NCI-H226 (cell line): ENCODE results near the gene ASMTL.
A peak's percentile ranks its signal among the peaks of the same experiment; 100 is the strongest.

Source experiments
- DNase-seq: peaks from one replicate; pipeline ENCODE4 v3.0.0-alpha.2; 2015

The ASMTL gene

DNA sequence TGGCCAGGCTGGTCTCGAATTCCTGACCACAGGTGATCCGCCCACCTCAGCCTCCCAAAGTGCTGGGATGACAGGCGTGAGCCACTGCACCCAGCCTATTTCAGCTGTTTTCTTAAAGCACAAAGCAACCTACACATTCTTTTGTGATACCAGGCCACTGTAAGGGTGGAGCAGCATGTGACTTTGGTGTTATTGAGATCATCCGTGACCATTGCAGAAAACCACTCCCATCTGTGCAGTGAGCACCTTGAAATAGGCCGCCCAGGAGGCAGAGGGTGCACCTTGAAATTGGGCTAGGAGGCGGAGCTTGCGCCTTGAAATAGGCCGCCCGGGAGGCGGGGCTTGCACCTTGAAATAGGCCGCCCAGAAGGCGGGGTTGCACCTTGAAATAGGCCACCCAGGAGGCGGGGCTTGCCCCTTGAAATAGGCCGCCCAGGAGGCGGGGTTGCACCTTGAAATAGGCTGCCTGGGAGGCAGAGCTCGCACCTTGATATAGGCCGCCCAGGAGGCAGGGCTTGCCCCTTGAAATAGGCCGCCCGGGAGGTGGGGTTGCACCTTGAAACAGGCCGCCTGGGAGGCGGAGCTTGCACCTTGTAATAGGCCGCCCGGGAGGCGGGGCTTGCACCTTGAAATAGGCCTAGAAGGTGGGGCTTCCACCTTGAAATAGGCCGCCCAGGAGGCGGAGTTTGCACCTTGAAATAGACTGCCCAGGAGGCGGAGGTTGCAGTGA, 51.8 kb downstream of the ASMTL start:
- no peak for DNase-seq

DNA sequence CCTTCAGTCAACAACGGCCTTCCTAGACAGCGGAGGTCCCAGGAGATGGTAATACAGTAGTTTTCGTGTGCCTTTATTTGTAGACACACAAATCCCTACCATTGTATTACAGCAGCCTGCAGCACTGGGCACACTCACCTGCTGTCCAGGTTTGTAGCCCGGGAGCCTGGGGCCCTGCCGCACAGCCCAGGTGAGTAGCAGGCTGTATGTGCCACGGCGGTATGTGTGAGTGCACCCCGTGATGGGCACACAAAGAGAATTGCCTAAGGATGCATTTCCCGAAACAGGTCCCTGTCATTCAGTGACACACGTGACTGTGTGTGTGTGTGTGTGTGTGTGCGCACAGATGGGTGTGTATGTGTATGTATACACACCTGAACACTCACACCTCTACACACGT, 52.7 kb downstream of the ASMTL start:
- DNase-seq, result no peak

DNA sequence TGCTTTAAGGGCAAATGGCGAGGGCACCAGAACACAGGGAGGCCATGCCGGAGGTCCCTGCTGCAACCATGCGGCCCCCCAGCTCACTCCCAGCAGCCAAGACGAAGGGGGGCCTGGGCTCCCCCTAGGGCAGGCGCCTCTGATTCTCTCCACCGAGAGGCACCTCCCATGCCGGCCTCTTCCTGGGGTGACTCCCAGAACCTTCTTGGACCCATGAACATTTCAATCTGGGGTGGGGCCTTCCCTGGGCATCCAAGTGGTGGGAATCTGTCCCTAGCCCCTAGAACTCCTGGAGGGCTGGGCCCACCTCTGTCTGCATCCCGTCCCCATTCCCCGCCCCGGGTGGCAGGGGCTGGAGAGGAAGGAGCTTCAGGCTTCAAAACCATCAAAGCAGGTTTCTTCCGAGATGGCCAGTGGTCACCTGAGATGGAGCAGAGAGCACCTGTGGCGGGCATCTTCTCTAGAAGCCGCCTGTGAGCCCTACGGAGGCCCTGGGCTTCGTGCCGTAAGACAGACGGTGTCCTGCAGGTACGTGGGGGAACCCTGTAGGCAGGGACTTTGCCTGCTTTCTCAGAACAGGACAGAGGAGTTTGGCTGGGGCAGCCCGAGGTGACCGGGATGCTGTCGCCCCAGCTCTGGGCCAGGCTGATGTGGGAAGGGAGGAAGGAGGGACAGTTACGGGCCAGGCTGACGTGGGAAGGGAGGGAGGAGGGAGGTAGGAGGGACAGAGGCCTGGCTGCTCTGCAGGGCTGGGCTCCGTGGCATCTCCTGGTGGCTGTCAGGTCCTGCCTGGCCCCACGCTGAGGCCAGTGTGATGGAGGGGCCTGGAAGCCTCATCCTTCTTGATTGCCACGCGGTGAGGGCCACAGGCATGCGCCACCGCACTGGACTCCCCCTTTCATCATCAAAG, 54.0 kb downstream of the ASMTL start:
- no peak for DNase-seq

DNA sequence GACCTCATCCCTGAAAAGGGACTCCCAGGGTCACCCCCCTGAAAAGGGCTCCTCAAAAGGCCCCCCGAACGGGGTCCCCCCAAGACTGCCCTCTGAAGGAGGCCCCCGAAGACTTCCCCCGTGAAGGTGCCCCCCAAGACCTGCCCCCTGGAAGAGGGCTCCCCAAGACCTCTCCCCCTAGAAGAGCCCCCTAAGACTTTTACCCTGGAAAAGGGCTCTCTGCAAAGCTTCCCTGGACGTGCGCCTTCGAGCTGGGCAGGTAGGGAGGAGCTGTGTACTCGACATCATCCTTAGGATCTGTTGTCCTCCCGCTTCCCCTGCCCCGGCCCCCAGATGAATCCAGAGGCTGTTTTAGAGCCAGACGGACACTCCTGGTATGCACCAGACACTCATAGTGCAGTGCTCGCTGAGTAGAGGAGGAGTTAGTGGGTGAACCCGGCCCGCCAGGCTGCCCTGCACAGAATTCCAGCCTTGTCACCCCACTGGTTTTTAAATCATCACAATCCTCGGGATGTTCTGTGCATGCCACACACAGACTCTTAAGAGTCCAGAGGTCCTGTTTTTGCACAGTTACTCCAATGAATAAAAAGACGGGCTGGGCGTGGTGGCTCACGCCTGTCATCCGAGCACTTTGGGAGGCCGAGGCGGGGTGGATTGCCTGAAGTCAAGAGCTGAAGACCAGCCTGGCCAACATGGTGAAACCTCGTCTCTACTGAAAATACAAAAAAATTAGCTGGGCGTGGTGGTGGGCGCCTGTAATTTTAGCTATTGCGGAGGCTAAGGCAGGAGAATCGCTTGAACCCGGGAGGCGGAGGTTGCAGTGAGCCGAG, 55.1 kb downstream of the ASMTL start:
- DNase-seq, result no peak

DNA sequence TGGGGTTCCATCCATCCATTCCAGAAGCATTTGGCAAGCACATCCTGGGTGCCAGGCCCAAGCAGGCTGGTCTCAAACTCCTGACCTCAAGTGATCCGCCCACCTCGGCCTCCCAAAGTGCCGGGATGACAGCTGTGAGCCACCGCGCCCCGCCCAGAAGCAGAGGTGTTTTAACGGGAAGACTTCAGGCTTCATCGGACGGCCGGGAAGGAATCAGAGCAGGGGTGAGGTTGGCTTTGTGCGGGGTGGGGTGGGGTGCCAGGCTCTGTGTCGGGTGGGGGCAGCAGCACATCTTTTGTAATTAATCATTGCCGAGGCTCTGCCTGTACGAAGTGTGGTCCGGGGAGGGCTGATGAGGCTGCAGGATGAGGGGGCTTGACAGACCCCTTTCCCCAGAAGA, 55.7 kb downstream of the ASMTL start:
- no peak for DNase-seq

DNA sequence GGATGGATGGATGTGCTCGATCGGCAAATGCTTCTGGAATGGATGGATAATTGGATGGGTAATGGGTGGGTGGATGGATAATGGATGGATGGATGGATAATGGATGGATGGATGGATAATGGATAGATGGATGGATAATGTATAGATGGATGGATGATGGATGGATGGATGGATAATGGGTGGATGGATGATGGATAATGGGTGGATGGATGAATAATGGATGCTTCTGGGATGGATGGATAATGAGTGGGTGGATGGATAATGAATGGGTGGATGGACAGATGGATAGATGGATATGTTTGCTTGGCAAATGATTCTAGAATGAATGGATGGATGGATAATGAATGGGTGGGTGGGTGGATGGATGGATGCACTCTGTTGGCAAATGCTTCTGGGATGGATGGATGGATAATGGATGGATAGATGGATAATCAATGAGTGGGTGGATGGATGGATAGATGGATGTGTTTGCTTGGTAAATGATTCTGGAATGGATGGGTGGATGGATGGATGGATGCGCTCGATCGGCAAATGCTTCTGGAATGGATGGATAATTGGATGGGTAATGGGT, 57.0 kb downstream of the ASMTL start:
- DNase-seq, result no peak

DNA sequence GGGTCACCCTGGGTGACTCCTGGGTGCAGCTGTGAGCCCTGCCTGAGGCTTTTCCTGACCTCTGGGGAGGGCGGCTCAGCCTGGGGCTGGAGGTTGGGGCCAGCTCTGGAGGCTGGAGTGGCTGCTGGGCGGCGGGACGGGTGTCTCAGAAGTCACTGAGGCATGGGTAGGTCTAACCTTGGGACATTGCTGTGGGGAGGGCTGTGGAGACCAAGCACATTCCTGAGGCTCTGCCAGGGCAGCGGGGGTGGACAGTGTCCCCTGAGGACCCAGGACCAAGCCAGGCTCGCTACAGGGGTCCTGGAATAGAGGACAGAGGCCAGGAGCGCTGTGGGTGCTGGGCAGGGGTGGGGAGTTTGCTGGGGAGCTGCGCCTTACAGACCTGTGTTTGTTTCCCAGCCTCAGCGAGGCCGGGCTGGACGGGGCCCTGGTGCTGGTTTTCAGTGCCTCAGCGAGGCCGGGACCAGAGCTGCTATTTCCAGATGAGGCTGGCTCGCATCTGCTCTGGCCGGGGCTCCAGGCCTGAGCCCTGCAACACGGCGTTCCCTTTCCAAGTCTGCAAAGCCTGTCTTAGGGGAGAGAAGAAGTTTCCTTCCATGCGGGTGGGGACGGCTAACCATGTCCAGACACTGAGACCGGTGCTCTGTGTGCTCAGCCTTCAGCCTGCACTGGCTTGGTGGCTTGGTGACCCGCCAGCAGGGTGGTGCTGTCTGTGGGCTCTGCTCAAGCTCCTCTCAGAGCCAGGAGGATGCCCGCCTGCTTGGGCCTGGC, 57.8 kb downstream of the ASMTL start:
- no peak for DNase-seq

DNA sequence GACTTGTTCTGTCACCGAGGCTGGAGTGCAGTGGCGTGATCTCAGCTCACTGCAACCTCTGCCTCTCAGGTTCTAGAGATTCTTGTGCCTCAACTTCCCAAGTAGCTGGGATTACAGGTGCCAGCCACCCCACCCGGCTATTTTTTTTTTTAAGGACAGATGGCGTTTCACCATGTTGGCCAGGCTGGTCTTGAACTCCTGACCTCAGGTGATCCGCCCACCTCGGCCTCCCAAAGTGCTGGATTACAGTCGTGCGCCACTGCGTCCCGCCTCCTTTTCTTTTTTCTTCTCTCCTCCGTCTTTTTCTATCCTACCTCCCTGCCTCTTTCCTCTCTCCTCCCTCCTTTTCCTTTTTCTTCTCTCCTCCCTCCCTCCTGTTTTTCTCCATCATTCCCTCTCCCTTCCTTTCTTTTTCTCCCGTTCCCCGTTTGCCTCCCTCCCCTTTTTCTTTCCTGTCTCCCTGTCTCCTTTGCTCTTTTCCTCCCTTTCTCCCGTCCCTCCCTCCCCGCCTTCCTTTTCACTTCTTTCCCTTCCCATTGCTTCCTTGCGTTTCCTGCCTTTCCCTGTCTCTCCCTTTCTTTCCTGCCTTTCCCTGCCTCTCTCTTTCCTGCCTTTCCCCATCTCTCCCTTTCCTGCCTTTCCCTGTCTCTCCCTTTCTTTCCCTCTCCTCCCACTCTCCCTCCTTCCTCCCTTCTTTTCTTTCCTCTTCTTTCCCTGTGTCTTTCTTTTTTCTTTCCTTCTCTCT, 58.7 kb downstream of the ASMTL start:
- DNase-seq, result no peak

DNA sequence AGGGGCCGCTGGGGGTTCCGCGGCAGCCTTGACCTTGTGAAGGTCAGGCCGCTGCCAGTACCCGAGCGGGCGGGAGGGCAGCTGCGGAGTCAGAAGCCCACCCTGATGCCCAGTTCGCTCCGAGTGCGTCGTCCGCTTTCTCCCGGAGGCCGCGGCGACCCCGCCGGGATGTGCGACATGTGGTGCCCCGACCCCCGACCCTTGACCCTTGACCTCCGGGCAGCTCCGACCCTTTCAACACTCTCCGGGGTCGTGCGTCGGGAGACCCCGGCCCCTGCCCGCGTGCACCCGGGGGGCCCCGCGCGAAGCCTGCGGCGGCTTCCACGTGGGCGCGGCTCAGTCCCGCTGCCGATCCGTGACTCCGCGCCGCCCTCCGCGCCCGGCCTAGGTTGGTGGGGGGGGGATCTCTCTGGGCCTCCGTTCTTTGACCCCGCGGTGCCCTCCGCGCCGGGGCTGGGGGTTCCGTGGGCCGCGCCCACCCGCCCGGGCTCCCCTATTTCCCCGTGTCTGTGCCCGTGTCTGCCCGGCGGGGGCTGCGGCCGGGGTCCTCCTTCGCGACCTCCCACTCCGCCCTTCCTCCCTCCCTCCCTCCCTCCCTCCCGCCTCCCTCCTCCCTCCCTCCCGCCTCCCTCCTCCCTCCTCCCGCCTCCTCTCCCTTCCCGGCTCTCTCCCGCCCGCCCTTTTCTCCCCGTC, 60.2 kb downstream of the ASMTL start:
- DNase-seq, result peak; percentile 54

DNA sequence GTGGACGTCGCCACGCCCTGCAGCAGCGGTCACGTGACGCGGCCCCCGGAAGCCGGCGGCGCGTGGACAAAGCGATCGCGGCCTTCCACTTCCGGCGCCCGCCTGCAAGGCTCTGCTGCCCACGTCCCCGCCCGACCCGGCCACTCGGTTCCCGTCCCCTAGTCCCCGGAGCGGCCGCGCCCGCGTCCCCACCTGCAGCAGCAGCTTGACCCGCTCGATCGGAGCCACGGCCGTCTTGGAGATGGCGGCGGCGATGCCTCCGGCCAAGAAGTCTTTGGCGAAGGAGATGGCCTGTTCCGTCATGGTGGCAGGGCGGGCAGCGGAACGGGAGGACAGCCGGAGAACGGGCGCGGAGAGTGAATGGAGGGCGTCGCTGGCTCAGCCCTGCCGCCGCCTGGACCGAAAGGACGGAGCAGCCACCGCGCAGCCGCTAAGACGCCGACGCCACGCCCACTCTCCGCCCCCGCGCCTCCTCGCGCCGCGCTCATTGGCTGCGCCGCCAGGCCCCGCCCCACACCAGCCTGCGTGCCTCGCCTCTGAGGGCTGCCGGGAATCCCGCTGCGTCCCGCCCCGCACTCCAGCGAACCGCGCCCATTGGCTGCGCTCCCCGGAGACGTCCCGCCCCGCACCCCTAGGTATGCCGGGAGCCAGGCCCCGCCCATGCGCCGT, 60.9 kb downstream of the ASMTL start, which contains the start of gene SLC25A6:
SLC25A6 (minus strand) TSS at position 407 of the 669 bp plus-strand sequence; CDS start at position 303, 104 bp downstream.
- DNase-seq, result peak; percentile 92

DNA sequence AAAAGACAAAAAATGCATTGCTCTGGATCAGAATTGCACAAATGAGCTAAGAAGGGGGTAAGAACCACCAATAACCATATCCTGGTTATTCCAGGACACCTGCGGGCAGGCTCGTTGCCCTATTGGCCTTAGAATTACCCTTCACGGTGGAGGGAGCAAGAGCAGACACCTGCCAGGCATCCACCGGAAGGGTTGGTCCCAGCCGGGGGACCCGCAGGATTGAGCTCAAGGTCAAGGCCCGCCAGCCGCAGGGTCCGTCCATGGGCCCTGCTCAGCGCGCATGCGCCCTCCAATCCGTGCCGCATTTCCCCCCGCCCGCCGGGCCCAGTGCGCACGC, 61.4 kb downstream of the ASMTL start:
- DNase-seq, result no peak

DNA sequence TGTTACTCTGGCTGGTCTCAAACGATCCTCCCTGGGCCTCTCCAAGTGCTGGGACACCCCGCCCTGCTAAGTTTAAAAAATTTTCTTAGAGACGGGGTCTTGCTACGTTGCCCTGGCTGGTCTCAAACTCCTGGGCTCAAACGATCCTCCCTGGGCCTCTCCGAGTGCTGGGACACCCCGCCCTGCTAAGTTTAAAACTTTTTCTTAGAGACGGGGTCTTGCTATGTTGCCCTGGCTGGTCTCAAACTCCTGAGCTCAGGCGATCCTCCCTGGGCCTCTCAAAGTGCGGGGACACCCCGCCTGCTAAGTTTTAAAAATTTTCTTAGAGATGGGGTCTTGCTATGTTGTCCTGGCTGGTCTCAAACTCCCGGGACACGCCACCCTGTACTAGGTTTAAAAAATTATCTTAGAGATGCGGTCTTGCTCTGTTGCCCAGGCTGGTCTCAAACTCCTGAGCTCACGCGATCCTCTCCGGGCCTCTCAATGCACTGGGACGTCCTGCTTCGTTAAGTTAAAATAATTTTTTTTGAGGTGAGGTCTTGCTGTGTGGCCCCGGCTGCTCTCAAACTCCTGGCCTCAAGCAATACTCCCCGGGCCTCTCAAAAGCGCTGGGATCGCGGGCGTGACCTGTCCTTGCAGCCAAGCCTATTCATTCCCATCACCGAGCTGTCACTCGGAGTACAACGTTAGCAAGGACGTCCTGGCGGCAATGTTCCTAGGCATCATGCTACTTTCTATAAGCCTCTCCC, 61.9 kb downstream of the ASMTL start:
- DNase-seq, result no peak

DNA sequence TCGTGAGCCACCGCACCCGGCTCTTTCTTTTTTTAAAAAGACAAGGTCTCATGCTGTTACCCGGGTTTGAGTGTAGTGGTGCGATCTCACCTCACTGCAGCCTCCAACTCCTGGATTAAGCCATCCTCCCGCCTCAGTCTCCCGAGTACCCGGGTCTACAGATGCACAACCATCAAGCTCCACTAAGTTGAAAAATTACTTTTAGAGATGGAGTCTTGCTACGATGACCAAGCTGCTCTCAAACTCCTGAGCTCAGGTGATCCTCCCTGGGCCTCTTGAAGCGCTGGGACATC, 62.8 kb downstream of the ASMTL start:
- DNase-seq, result no peak

DNA sequence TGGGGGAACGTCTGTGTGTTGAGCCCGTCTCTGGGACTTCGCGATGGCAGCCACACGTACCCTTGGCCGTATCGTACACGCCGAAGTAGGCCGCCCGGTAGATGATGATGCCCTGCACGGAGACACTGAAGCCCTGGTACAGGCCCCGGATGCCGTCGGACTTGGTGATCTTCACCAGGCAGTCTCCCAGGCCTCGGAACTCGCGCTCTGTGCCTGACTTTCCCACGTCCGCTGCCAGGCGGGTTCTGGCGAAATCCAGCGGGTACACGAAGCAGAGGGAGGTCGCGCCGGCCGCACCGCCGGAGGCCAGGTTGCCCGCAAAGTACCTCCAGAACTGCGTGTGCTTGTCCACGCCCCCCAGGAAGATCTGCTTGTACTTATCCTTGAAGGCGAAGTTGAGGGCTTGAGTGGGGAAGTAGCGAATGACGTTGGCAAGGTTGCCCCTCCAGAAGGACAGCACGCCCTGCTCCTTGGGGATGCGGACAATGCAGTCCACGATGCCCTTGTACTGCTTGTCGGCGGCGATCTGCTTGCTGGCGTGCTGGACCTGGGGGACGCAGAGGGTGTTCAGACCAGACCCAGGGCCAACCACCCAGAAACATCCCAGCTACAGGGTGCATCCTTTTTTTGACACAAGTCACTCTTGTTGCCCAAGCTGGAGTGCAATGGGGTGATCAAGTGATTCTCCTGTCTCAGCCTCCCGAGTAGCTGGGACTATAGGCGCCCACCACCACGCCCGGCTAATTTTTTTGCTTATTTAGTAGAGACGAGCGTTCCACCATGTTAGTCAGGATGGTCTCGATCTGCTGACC, 63.3 kb downstream of the ASMTL start:
- DNase-seq, result no peak

DNA sequence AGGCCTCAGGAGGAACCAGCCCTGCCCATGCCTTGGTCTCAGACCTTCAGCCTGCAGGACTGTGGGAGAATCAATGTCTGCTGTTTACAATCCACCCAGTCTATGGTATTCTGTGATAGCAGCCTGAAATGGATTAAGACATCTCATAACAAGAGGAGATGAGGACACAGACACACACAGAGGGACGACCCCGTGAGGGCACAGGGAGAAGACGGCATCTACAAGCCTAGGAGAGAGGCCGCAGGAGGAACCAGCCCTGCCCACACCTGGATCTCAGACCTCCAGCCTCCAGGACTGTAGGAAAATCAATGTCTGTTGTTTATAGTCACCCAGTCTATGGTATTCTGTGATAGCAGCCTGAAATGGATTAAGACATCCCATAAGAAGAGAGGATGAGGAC, 64.1 kb downstream of the ASMTL start:
- no peak for DNase-seq

DNA sequence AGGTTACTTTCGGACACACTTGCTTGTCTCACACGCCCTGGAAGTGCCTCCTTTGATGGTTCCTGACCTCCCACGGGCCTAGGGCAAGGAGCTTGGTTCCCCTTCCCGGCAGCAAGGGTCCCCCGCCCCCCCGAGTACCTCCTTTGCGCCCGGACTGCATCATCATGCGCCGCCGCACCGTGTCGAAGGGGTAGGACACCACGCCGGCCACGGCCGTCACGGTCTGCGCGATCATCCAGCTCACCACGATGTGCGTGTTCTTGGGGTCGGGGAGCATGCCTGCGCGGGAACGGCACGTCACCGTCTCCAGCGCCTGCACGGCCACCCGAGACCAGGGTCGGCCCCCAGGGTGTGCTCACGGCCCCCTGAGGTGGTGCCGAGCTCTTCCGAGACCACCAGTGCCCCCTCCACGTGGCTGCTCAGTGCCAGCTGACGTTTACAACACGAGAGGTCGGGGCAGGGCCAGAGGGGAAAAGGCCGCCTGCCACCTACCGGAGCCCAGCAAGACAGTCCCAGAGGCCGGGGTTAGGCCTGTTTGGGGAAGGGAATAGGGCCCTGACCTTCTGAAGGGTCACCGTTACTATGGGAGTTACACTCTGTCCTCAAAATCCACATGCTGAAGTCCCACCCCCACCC, 65.5 kb downstream of the ASMTL start:
- no peak for DNase-seq

DNA sequence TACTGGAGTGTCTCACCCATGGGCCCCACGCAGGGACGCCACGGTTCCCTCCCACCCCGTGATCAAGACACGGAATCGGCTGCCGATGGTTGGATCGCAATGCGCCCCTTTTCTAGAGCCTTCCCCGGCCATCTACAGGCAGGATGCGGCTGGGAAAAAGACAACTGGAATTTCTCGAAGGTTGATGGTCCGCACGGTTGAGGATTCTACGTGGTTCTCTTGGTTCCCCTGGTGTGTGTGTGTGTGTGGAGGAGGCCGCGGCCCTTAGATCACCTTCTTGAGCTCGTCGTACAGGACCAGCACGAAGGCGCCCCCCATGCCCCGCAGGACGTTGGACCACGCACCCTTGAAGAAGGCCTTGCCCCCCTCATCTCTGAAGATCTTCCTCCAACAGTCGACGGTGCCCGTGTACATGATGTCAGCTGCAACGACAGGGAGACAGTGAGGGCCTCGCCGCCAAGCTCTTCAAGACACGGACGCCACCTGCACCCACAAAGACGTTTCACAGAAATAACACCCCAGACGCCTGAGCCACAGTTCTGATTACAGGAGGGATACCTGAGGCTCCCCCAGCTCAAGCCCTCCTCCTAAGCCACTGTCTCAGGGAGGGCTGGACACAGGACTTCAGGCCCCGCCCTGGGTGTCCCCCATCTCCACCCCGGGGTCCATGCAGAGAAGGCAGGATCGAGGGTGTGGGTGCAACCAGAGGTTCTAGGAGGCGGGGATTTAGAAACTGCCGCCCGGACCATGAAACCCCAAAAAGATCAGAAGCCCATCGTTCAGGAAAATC, 66.2 kb downstream of the ASMTL start:
- no peak for DNase-seq
